Measurements from ENCODE around the gene PLEKHG4. TPM values are rescaled to one million over a fixed set of nuclear protein-coding genes. Genes with fewer than 3 reads are reported as not detected.

PLEKHG4 gene
- total RNA-seq, 1 donor from 2014 or later, result 3.4 TPM

DNA sequence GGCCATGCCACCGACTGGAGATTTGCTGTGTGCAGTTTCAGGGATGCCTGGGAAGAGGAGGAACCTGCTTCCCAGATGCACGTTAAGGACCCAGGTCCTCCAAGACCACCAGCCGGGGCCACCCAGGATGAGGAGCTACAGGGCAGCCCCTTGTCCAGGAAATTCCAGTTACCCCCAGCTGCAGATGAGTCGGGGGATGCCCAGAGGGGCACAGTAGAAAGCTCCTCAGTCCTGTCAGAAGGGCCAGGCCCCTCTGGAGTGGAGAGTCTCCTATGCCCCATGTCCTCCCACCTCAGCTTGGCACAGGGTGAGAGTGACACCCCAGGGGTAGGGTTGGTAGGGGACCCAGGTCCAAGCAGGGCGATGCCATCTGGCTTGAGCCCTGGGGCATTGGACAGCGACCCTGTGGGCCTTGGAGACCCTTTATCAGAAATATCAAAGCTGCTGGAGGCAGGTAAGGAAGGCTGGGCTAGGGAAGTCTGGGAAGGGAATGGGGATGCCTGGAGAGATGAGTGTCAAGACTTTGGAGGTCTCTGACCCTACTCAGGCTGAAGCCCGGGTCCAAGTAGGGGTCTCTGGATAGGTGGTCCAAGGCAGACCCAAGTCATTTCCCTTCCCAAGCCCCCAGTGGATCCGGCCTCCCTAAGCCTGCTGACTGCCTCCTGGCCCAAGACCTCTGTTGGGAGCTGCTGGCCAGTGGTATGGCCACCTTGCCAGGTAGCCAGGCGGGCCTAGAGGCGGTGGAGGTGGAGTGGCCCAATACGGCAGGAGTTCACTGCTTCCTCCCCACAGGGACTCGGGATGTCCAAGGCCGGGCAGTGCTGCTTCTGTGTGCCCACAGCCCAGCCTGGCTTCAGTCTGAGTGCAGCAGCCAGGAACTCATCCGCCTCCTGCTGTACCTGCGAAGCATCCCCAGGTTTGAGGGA lies 1.0 kb downstream of the PLEKHG4 start:
- no peak for DNase-seq
- Mint-ChIP-seq H3K27ac (ENCODE audit: unreplicated experiment) (no peak overlapping the region), H3K36me3 (ENCODE audit: unreplicated experiment) (peaks cover 8% of the 10 kb centered on the region), H3K27me3 (ENCODE audit: unreplicated experiment) (peaks cover 7% of the 10 kb centered on the region), H3K4me1 (ENCODE audit: low read depth, unreplicated experiment) (no peaks in the 10 kb centered on the region), H3K9me3 (ENCODE audit: unreplicated experiment) (peaks cover 10% of the 10 kb centered on the region), H3K4me3 (ENCODE audit: unreplicated experiment) (no peak overlapping the region)
- TF ChIP-seq, protein P1, sequence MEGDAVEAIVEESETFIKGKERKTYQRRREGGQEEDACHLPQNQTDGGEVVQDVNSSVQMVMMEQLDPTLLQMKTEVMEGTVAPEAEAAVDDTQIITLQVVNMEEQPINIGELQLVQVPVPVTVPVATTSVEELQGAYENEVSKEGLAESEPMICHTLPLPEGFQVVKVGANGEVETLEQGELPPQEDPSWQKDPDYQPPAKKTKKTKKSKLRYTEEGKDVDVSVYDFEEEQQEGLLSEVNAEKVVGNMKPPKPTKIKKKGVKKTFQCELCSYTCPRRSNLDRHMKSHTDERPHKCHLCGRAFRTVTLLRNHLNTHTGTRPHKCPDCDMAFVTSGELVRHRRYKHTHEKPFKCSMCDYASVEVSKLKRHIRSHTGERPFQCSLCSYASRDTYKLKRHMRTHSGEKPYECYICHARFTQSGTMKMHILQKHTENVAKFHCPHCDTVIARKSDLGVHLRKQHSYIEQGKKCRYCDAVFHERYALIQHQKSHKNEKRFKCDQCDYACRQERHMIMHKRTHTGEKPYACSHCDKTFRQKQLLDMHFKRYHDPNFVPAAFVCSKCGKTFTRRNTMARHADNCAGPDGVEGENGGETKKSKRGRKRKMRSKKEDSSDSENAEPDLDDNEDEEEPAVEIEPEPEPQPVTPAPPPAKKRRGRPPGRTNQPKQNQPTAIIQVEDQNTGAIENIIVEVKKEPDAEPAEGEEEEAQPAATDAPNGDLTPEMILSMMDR (IDR thresholded peaks at IDR 0.05; ENCODE audit: partially characterized antibody, unreplicated experiment), result no peak

DNA sequence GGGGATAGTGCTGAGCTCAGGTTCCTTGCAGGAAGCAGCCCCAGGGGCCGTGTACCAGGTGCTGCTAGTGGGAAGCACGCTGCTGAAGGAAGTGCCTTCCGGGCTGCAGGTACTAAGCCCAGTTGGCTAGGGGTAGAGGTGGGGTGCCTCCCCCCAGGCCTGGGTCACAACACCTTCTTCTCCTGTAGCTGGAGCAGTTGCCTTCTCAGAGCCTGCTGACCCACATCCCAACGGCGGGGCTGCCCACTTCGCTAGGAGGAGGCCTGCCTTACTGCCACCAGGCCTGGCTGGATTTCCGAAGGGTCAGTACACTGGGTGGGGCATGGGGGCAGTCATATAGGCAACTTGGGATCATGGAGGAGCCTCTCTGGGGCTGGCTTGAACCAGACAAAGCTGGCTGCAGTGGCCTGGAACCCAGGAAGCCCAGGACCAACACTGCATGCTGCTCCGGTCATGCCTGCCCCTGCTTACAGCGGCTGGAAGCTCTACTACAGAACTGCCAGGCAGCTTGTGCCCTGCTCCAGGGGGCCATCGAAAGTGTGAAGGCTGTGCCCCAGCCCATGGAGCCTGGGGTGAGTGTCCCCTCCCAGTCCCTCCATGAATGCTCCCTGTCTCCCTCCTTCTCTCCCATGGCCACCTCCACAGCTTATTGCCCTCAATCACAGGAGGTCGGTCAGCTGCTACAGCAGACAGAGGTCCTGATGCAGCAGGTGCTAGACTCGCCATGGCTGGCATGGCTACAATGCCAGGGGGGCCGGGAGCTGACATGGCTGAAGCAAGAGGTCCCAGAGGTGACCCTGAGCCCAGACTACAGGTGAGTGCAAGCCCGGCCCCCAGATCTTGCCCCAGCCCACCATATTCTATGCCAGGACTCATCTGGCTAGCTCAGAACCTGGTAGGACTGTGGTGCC lies 2.5 kb downstream of the PLEKHG4 start:
- H3K27ac Mint-ChIP-seq (ENCODE audit: unreplicated experiment), result no peak overlapping the region
- peaks cover 5% of the 10 kb centered on the region for H3K9me3 Mint-ChIP-seq (ENCODE audit: unreplicated experiment)
- H3K27me3 Mint-ChIP-seq (ENCODE audit: unreplicated experiment), result peaks cover 11% of the 10 kb centered on the region
- TF ChIP-seq, protein P1 (IDR thresholded peaks at IDR 0.05; ENCODE audit: partially characterized antibody, unreplicated experiment), result no peak
- H3K4me1 Mint-ChIP-seq (ENCODE audit: low read depth, unreplicated experiment), result no peaks in the 10 kb centered on the region
- H3K4me3 Mint-ChIP-seq (ENCODE audit: unreplicated experiment), result no peak overlapping the region
- peaks cover 8% of the 10 kb centered on the region for H3K36me3 Mint-ChIP-seq (ENCODE audit: unreplicated experiment)
- DNase-seq, result no peak

DNA sequence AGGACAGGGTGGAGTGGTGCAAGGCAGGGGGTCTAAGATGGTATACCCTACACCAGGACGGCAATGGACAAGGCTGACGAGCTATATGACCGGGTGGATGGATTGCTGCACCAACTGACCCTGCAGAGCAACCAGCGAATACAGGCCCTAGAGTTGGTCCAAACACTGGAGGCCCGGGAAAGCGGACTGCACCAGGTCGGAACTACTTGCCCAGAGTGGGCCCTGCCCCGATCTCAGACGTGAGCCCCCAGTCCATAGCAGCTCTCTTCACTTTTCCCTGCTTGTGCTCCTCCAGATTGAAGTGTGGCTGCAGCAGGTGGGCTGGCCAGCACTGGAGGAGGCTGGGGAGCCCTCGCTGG lies 3.1 kb downstream of the PLEKHG4 start:
- TF ChIP-seq, protein P1 (IDR thresholded peaks at IDR 0.05; ENCODE audit: partially characterized antibody, unreplicated experiment), result no peak
- H3K4me3 Mint-ChIP-seq (ENCODE audit: unreplicated experiment), result no peak overlapping the region
- no peak overlapping the region for H3K27ac Mint-ChIP-seq (ENCODE audit: unreplicated experiment)
- H3K36me3 Mint-ChIP-seq (ENCODE audit: unreplicated experiment), result peaks cover 8% of the 10 kb centered on the region
- no peaks in the 10 kb centered on the region for H3K4me1 Mint-ChIP-seq (ENCODE audit: low read depth, unreplicated experiment)
- peaks cover 11% of the 10 kb centered on the region for H3K27me3 Mint-ChIP-seq (ENCODE audit: unreplicated experiment)
- no peak for DNase-seq
- peaks cover 5% of the 10 kb centered on the region for H3K9me3 Mint-ChIP-seq (ENCODE audit: unreplicated experiment)

DNA sequence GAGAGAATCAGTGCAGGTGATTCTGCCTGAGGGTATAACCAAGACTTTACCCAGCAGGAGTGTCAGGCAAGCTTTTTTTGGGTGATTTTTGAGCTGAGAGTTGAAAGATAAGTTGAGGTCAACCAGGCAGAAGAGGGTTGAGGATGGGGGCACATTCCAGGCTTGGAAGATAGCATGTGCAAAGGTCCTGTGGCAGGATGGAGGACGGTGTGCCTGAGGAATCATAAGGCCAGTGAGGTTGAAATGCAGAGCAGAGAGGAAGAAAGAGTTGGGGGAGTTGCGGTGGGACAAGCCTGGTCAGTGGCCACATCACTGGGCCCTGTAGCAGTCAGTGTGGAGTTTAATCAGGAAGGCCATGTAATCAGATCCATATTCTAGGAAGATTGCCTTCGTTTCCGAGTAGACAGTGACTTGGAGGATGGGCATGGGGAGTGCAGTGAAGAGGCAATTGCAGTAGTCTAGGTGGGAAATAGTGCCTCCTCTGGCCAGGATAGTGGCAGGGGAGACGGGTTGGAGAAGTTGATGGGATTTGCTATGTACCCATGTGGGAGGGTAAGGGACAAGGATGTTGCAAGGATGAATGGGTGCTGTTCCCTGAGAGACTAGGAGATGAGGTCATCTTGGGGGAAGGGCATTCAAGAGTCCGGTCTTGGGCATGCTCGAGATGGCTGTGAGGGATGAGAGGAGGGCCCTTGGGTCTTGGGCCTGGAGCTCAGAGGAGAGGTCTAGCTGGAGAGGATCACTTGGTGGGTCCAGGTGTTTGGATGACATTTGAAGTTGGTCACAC lies 3.9 kb downstream of the PLEKHG4 start:
- peaks cover 8% of the 10 kb centered on the region for H3K36me3 Mint-ChIP-seq (ENCODE audit: unreplicated experiment)
- no peak overlapping the region for H3K27ac Mint-ChIP-seq (ENCODE audit: unreplicated experiment)
- TF ChIP-seq, protein P1 (IDR thresholded peaks at IDR 0.05; ENCODE audit: partially characterized antibody, unreplicated experiment), result no peak
- peaks cover 11% of the 10 kb centered on the region for H3K27me3 Mint-ChIP-seq (ENCODE audit: unreplicated experiment)
- H3K9me3 Mint-ChIP-seq (ENCODE audit: unreplicated experiment), result peaks cover 5% of the 10 kb centered on the region
- no peak overlapping the region for H3K4me3 Mint-ChIP-seq (ENCODE audit: unreplicated experiment)
- no peaks in the 10 kb centered on the region for H3K4me1 Mint-ChIP-seq (ENCODE audit: low read depth, unreplicated experiment)
- DNase-seq, result no peak
